Stimulated activated naive CD8-positive, alpha-beta T cell treated with anti-CD3 and anti-CD28 coated beads, Interleukin-15, amount 100 ng/mL, for 72 hours (primary cell): Measurements from ENCODE around the gene CATSPER3.
A peak's percentile ranks its signal among the peaks of the same experiment; 100 is the strongest.
"Not testable (repeated sequence)": the region's sequence is repeated elsewhere in the genome, so short reads cannot be mapped to it uniquely, and the experiment has no call there.

Experiments used
- ATAC-seq: fragments of 150-1000 bp; cut with Tn5 transposase; 2 replicates; pipeline ENCODE4 v1.10.0; 2021; ENCODE audit warnings: mild to moderate bottlenecking, moderate library complexity
- DNase-seq, 2 donors: peaks; one replicate each; pipeline ENCODE4 v3.0.0; 2021 to 2022
- H3K27ac Mint-ChIP-seq, 2 donors: one replicate each; pipeline ENCODE4 v1.8.0; 2022; ENCODE audit warnings: mild to moderate bottlenecking in 2 of 2, mixed read lengths in 2 of 2, moderate library complexity in 2 of 2
- H3K27me3 Mint-ChIP-seq: one replicate; pipeline ENCODE4 v1.8.0; 2022; ENCODE audit warnings: mixed read lengths
- H3K4me1 Mint-ChIP-seq: one replicate; pipeline ENCODE4 v1.8.0; 2022; ENCODE audit warnings: mild to moderate bottlenecking, mixed read lengths
- H3K4me3 Mint-ChIP-seq, 2 donors: one replicate each; pipeline ENCODE4 v1.8.0; 2022; ENCODE audit warnings: mild to moderate bottlenecking in 2 of 2, mixed read lengths in 2 of 2, moderate library complexity in 1 of 2
- H3K9me3 Mint-ChIP-seq, 2 donors: one replicate each; pipeline ENCODE4 v1.8.0; 2022; ENCODE audit warnings: mixed read lengths in 2 of 2

CATSPER3 gene

GRCh38 chr5:134963098-134963497 lies 4.6 kb upstream of the CATSPER3 start:
- no peaks in the 10 kb centered on the region for H3K27me3 Mint-ChIP-seq
- no peak overlapping the region for H3K27ac Mint-ChIP-seq
- H3K9me3 Mint-ChIP-seq: no peaks in the 10 kb centered on the region

GRCh38 chr5:134964359-134965270 lies 3.1 kb upstream of the CATSPER3 start:
- DNase-seq: peak; percentile 19 to 29
- H3K4me3 Mint-ChIP-seq: peak overlapping the region; percentile 54 to 57
- H3K9me3 Mint-ChIP-seq: no peaks in the 10 kb centered on the region
- peak; percentile 95 for ATAC-seq
- peak overlapping the region; percentile 6 to 48 for H3K27ac Mint-ChIP-seq
- H3K27me3 Mint-ChIP-seq: no peaks in the 10 kb centered on the region
- H3K4me1 Mint-ChIP-seq: peaks cover 27% of the 10 kb centered on the region

More at GRCh38 chr5:134963098-134963497, 4.6 kb upstream of the CATSPER3 start:
- peaks cover 36% of the 10 kb centered on the region for H3K4me1 Mint-ChIP-seq
- DNase-seq (no peak), ATAC-seq (no peak)
- H3K4me3 Mint-ChIP-seq: no peak overlapping the region

GRCh38 chr5:134965271-134965825 lies 2.4 kb upstream of the CATSPER3 start:
- no peaks in the 10 kb centered on the region for H3K9me3 Mint-ChIP-seq
- DNase-seq (peak in 1 of 2 donors; percentile 11), ATAC-seq (peak; percentile 64)
- H3K27me3 Mint-ChIP-seq: no peaks in the 10 kb centered on the region
- H3K4me3 Mint-ChIP-seq: peak overlapping the region; percentile 38 to 42
- H3K27ac Mint-ChIP-seq: peak overlapping the region; percentile 71 to 80
- peaks cover 27% of the 10 kb centered on the region for H3K4me1 Mint-ChIP-seq

GRCh38 chr5:134968055-134968454 lies 348 bp downstream of the CATSPER3 start:
- peaks cover 27% of the 10 kb centered on the region for H3K4me1 Mint-ChIP-seq
- no peaks in the 10 kb centered on the region for H3K9me3 Mint-ChIP-seq
- ATAC-seq (no peak), DNase-seq (no peak)
- no peak overlapping the region for H3K4me3 Mint-ChIP-seq
- H3K27me3 Mint-ChIP-seq: no peaks in the 10 kb centered on the region
- no peak overlapping the region for H3K27ac Mint-ChIP-seq

- Mint-ChIP-seq H3K9me3 (no peaks in the 10 kb centered on the region), H3K27ac (no peak overlapping the region), H3K4me3 (no peak overlapping the region), H3K4me1 (peaks cover 20% of the 10 kb centered on the region), H3K27me3 (no peaks in the 10 kb centered on the region)
- ATAC-seq: no peak
- no peak for DNase-seq
These were observed 1.5 kb downstream of the CATSPER3 start for GRCh38 chr5:134969166-134969565.

GRCh38 chr5:134975078-134975715 lies 7.5 kb downstream of the CATSPER3 start:
- Mint-ChIP-seq H3K27ac (no peak overlapping the region), H3K4me3 (no peak overlapping the region), H3K9me3 (peaks cover 17 to 20% of the 10 kb centered on the region in 2 donors), H3K4me1 (no peaks in the 10 kb centered on the region), H3K27me3 (no peaks in the 10 kb centered on the region)
- no peak for ATAC-seq
- DNase-seq: no peak

- Mint-ChIP-seq H3K9me3 (peaks cover 20 to 25% of the 10 kb centered on the region in 2 donors), H3K4me1 (no peaks in the 10 kb centered on the region), H3K4me3 (no peak overlapping the region), H3K27ac (no peak overlapping the region), H3K27me3 (peaks cover 3% of the 10 kb centered on the region)
- DNase-seq: no peak
- ATAC-seq: no peak
These were observed 8.1 kb downstream of the CATSPER3 start for GRCh38 chr5:134975843-134976242.

- ATAC-seq: no peak
- peaks cover 7% of the 10 kb centered on the region for H3K27me3 Mint-ChIP-seq
- no peak overlapping the region for H3K27ac Mint-ChIP-seq
- H3K4me1 Mint-ChIP-seq: no peaks in the 10 kb centered on the region
- DNase-seq: no peak
- H3K9me3 Mint-ChIP-seq: peaks cover 30 to 34% of the 10 kb centered on the region in 2 donors
- H3K4me3 Mint-ChIP-seq: no peak overlapping the region
These were observed 9.1 kb downstream of the CATSPER3 start for GRCh38 chr5:134976841-134977240.

GRCh38 chr5:134979416-134979815 lies 11.7 kb downstream of the CATSPER3 start:
- Mint-ChIP-seq H3K4me3 (no peak overlapping the region), H3K9me3 (peaks cover 56 to 60% of the 10 kb centered on the region in 2 donors)

GRCh38 chr5:134982230-134982629 lies 14.5 kb downstream of the CATSPER3 start:
- H3K27ac Mint-ChIP-seq: no peak overlapping the region
- DNase-seq (no peak), ATAC-seq (no peak)
- H3K9me3 Mint-ChIP-seq: peaks cover 51 to 52% of the 10 kb centered on the region in 2 donors
- H3K4me3 Mint-ChIP-seq: no peak overlapping the region
- H3K27me3 Mint-ChIP-seq: peaks cover 7% of the 10 kb centered on the region
- no peaks in the 10 kb centered on the region for H3K4me1 Mint-ChIP-seq

More at GRCh38 chr5:134979416-134979815, 11.7 kb downstream of the CATSPER3 start:
- H3K27ac Mint-ChIP-seq: no peak overlapping the region
- no peak for DNase-seq
- peaks cover 7% of the 10 kb centered on the region for H3K27me3 Mint-ChIP-seq
- ATAC-seq: no peak
- no peaks in the 10 kb centered on the region for H3K4me1 Mint-ChIP-seq

- Mint-ChIP-seq H3K27me3 (no peaks in the 10 kb centered on the region), H3K4me3 (no peak overlapping the region), H3K4me1 (no peaks in the 10 kb centered on the region), H3K9me3 (peaks cover under 1% of the 10 kb centered on the region in 2 donors), H3K27ac (no peak overlapping the region)
- ATAC-seq (no peak), DNase-seq (no peak)
These were observed 21.6 kb downstream of the CATSPER3 start for GRCh38 chr5:134989266-134989830.

GRCh38 chr5:134990183-134990582 lies 22.5 kb downstream of the CATSPER3 start:
- not testable (repeated sequence) for ATAC-seq, H3K4me3 Mint-ChIP-seq, H3K27ac Mint-ChIP-seq, DNase-seq, H3K27me3 Mint-ChIP-seq, H3K4me1 Mint-ChIP-seq, H3K9me3 Mint-ChIP-seq

- Mint-ChIP-seq H3K9me3 (no peaks in the 10 kb centered on the region), H3K4me1 (no peaks in the 10 kb centered on the region), H3K27me3 (no peaks in the 10 kb centered on the region), H3K27ac (no peak overlapping the region), H3K4me3 (no peak overlapping the region)
- ATAC-seq: no peak
- DNase-seq: no peak
These were observed 24.4 kb downstream of the CATSPER3 start for GRCh38 chr5:134992148-134992547.

- Mint-ChIP-seq H3K4me1 (no peaks in the 10 kb centered on the region), H3K9me3 (no peaks in the 10 kb centered on the region), H3K27ac (no peak overlapping the region), H3K4me3 (no peak overlapping the region), H3K27me3 (no peaks in the 10 kb centered on the region)
- DNase-seq (no peak), ATAC-seq (no peak)
These were observed 25.5 kb downstream of the CATSPER3 start for GRCh38 chr5:134993161-134993560.

- no peak overlapping the region for H3K27ac Mint-ChIP-seq
- DNase-seq (no peak), ATAC-seq (no peak)
- H3K4me1 Mint-ChIP-seq: no peaks in the 10 kb centered on the region
- H3K9me3 Mint-ChIP-seq: no peaks in the 10 kb centered on the region
- H3K4me3 Mint-ChIP-seq: no peak overlapping the region
- H3K27me3 Mint-ChIP-seq: no peaks in the 10 kb centered on the region
These were observed 27.0 kb downstream of the CATSPER3 start for GRCh38 chr5:134994560-134995156.
